Measurements from ENCODE around the gene SRPRB. TPM values are rescaled to one million over a fixed set of nuclear protein-coding genes. Genes with fewer than 3 reads are reported as not detected.

SRPRB gene
- total RNA-seq, 6 experiments from 2014 or later = 94.3 to 130 (median 99.4) TPM

GRCh38 chr3:133850034-133850433 lies 44.4 kb downstream of the SRPRB start:
- no peaks in the 10 kb centered on the region for H3K9me3 Mint-ChIP-seq
- H3K36me3 Mint-ChIP-seq (ENCODE audit: low read depth) = no peaks in the 10 kb centered on the region
- peaks cover 11% of the 10 kb centered on the region for H3K27me3 Mint-ChIP-seq (ENCODE audit: insufficient read depth)
- H3K4me3 Mint-ChIP-seq = no peak overlapping the region
- no peak for TF ChIP-seq CTCF (IDR thresholded peaks at IDR 0.05)
- DNase-seq = no peak
- H3K4me1 Mint-ChIP-seq (ENCODE audit: low read depth) = no peaks in the 10 kb centered on the region
- no peak overlapping the region for H3K27ac Mint-ChIP-seq

- Mint-ChIP-seq H3K4me3 (no peak overlapping the region), H3K9me3 (no peaks in the 10 kb centered on the region)
Measured at GRCh38 chr3:133851266-133851906, 45.8 kb downstream of the SRPRB start.

GRCh38 chr3:133851931-133852330 lies 46.3 kb downstream of the SRPRB start:
- no peak for TF ChIP-seq CTCF (IDR thresholded peaks at IDR 0.05)
- H3K27me3 Mint-ChIP-seq (ENCODE audit: insufficient read depth) = peaks cover 10% of the 10 kb centered on the region
- peaks cover 15% of the 10 kb centered on the region for H3K4me1 Mint-ChIP-seq (ENCODE audit: low read depth)
- no peaks in the 10 kb centered on the region for H3K9me3 Mint-ChIP-seq
- H3K36me3 Mint-ChIP-seq (ENCODE audit: low read depth) = no peaks in the 10 kb centered on the region
- H3K4me3 Mint-ChIP-seq = no peak overlapping the region
- DNase-seq = no peak
- H3K27ac Mint-ChIP-seq = no peak overlapping the region

More at GRCh38 chr3:133851266-133851906, 45.8 kb downstream of the SRPRB start:
- no peaks in the 10 kb centered on the region for H3K36me3 Mint-ChIP-seq (ENCODE audit: low read depth)
- TF ChIP-seq CTCF (IDR thresholded peaks at IDR 0.05) = no peak
- no peak for DNase-seq
- no peak overlapping the region for H3K27ac Mint-ChIP-seq
- peaks cover 10% of the 10 kb centered on the region for H3K27me3 Mint-ChIP-seq (ENCODE audit: insufficient read depth)
- H3K4me1 Mint-ChIP-seq (ENCODE audit: low read depth) = peaks cover 11% of the 10 kb centered on the region

- no peak for TF ChIP-seq CTCF (IDR thresholded peaks at IDR 0.05)
- Mint-ChIP-seq H3K4me3 (no peak overlapping the region), H3K27me3 (ENCODE audit: insufficient read depth) (peaks cover 2% of the 10 kb centered on the region; the same call in 1 of the 2 replicates), H3K9me3 (no peaks in the 10 kb centered on the region), H3K4me1 (ENCODE audit: low read depth) (peaks cover 15% of the 10 kb centered on the region), H3K27ac (no peak overlapping the region), H3K36me3 (ENCODE audit: low read depth) (no peaks in the 10 kb centered on the region)
- no peak for DNase-seq
Measured at GRCh38 chr3:133853063-133853924, 47.7 kb downstream of the SRPRB start.

- no peak for TF ChIP-seq CTCF (IDR thresholded peaks at IDR 0.05)
- Mint-ChIP-seq H3K4me1 (ENCODE audit: low read depth) (peaks cover 15% of the 10 kb centered on the region), H3K36me3 (ENCODE audit: low read depth) (no peaks in the 10 kb centered on the region), H3K27me3 (ENCODE audit: insufficient read depth) (peaks cover 2% of the 10 kb centered on the region; the same call in 1 of the 2 replicates), H3K27ac (no peak overlapping the region), H3K4me3 (no peak overlapping the region), H3K9me3 (no peaks in the 10 kb centered on the region)
- DNase-seq = no peak
Measured at GRCh38 chr3:133853925-133854227, 48.3 kb downstream of the SRPRB start.

Data from HFFc6 (cell line).